ENCODE results near the gene SORCS1.

SORCS1 gene

GRCh38 chr10:106996510-106996909 is 168.0 kb downstream of the SORCS1 start:
- DNase-seq (ENCODE audit: low spot score) (no peak), FAIRE-seq (no peak)

GRCh38 chr10:106992055-106992454 is 172.5 kb downstream of the SORCS1 start:
- FAIRE-seq (no peak), DNase-seq (ENCODE audit: low spot score) (no peak)

GRCh38 chr10:106991091-106991490 is 173.4 kb downstream of the SORCS1 start:
- no peak for FAIRE-seq
- DNase-seq (ENCODE audit: low spot score): no peak

- DNase-seq (ENCODE audit: low spot score) (no peak), FAIRE-seq (no peak)
Observed at GRCh38 chr10:106987362-106987761, 177.1 kb downstream of the SORCS1 start.

DNA sequence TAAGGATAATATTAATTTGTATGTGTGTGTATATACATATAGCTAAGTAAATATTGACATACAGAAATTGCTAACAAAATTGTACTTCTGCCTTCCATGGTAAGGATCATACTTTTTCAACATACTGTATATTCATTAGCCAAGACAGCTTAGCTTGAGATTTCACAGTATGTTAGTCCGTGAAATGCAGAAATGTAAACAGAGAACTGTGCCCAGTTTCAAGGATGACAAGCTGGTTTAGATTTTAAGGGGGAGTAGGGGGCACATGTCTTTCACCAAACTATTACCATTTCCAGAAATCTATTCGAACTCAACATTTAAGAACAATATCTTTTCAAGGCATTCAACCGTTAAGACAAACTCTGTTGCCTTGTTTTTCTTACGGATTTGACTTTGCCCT is 182.2 kb downstream of the SORCS1 start:
- FAIRE-seq (no peak), DNase-seq (ENCODE audit: low spot score) (no peak)

- no peak for DNase-seq (ENCODE audit: low spot score)
- FAIRE-seq: no peak
Observed at GRCh38 chr10:106981452-106982075, 182.9 kb downstream of the SORCS1 start.

GRCh38 chr10:106980495-106981451 is 183.7 kb downstream of the SORCS1 start:
- no peak for DNase-seq (ENCODE audit: low spot score)
- FAIRE-seq: no peak

DNA sequence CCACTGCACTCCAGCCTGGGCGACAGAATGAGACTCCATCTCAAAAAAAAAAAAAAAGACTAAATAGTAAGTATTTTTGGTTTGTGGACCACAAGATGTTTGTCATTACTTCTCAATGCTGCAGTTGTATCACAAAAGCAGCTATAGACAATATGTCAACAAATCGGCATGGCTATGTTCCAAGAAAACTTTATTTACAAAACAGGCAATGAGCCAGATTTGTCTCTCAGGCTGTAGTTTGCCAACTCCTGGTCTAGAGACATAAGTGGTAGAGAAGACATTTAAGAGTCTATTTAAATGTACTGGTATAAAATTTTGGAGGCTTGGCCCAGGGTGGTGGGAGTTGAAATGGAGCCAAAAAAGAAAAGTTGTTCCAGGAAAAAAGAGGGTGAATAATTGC is 185.8 kb downstream of the SORCS1 start:
- FAIRE-seq (no peak), DNase-seq (ENCODE audit: low spot score) (no peak)

DNA sequence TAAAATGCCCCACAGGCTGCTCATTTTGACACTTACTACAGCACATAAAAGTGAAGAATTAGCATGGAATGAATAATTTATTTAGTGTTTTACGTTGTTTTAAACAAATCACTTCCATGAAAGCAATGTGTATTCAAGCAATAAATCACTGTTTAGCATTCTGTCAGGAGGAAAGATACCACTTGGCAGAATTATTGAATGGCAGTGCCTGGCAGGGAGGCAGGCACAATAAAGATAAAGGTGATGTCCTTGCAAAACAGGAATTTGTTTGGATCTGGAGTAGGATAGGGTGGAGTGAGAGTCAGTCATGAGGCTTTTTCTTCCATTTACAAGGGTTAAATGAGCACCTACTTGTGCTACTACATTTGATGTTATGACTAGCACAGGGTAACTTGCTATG is 190.8 kb downstream of the SORCS1 start:
- no peak for FAIRE-seq

DNA sequence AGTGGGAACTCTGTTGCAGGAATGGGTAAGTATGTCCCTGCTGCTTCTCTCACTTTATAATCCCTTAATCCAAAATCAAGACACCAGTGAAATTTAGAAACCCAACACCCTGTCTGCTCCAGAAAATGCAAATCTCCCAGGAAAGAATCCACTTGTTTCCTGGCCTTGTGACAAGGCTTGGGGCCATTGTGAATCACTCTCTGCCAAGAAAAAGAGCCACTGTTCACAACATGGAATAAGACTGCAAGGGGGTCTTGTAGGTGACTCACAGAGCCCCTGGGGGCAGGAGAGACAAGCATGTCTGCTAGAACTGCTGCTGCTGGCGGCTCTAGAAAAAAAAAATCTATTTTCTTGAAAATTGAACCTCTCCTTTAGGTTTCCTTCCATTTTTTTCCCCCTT is 191.2 kb downstream of the SORCS1 start:
- no peak for DNase-seq (ENCODE audit: low spot score)
- no peak for FAIRE-seq

More for the DNA sequence above, 190.8 kb downstream of the SORCS1 start:
- DNase-seq (ENCODE audit: low spot score): no peak

GRCh38 chr10:106972381-106972780 is 192.1 kb downstream of the SORCS1 start:
- no peak for DNase-seq (ENCODE audit: low spot score)
- FAIRE-seq: no peak

- FAIRE-seq (no peak), DNase-seq (ENCODE audit: low spot score) (no peak)
Observed at GRCh38 chr10:106971411-106971831, 193.1 kb downstream of the SORCS1 start.

DNA sequence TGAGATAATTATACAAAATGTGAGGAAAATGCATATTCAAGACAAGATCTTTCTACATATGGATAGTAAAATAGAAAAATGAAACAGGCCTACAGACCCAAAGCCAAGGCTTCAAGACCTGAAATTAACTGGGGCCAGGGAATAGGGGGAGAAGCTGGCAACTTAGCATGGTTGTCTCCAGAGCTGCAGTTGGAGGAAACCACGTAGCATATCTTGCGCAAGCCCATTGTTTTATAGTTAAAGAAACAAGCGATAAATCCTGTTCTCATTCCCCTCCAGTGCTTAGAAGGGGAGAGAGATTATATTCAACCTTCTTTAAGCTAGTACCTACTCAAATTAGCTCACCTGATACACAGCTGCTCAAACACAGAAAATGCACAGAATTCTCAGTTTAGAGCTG is 197.1 kb downstream of the SORCS1 start:
- DNase-seq (ENCODE audit: low spot score) (no peak), FAIRE-seq (no peak)

GRCh38 chr10:106960812-106961211 is 203.7 kb downstream of the SORCS1 start:
- FAIRE-seq (no peak), DNase-seq (ENCODE audit: low spot score) (no peak)

- no peak for DNase-seq (ENCODE audit: low spot score)
- no peak for FAIRE-seq
Observed at GRCh38 chr10:106959521-106959920, 205.0 kb downstream of the SORCS1 start.

DNA sequence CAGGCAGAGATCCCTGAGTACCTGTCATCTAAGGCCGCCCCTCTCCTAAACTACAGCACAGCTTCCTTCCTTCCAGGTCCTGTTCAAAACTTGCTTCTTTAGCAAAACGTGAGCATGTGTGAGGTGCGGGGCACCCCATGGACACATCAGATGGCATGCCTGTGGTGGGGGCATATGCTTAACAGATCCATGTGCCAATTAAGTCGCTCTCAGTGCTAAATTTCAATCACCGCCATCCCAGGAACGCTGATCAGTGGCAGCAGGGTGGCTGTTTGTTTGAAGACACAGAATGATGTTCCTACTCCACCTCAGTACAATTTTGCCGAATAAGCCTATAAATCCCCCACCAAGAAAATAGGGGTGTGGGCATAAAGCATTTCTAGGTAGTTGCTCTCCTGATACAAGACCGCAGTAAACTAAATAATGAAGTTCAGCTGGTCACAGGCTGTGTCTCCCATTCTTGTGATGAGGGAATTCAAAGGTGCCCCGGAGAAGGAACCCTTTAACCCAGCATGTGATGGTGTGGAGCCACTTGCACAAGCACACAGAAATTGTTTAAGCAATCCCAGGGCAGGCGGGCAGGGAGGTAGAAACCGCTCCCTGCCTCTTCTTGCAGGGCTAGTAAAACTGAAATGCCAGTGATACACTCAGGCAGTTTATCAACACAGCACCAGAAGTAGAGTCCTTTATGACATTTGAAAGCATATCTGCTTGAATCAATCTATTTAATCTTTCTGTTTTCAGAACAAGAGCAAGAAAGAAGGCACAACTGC is 205.7 kb downstream of the SORCS1 start:
- FAIRE-seq: no peak
- no peak for DNase-seq (ENCODE audit: low spot score)

GRCh38 chr10:106957823-106958588 is 206.5 kb downstream of the SORCS1 start:
- DNase-seq (ENCODE audit: low spot score): no peak
- FAIRE-seq: no peak

DNA sequence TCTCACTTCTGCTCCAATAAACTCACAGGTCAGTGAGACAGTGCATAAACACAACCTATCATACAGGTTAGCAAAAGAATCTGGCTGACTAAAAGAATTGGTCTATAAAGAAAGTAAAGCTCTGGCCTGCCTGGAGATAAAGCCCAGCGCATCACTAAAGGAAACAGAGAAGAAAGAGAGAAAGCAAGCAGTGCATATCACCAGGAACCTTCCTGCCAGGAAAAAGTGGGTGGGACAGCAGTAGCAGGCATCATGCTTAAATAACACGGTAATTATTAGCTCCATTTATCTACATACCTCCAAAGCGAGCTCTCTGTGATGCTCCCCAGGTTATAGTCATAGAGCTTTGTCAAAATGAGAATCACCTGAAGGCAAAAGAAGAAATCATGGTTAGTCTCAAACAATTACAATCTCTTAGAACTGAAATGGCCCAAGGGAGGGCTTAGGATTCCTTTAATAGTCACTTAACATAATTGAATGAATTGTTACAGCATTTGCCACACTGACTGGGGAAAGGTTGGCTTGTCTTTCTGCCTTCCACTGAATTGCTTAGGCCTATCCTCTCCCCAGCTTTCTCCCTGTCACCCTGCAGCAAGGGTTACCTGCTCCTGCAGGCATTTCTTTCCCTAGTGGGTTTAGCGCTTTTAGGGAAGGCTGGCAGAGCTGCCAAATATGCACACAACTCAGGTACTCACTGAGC is 208.1 kb downstream of the SORCS1 start:
- FAIRE-seq (no peak), DNase-seq (ENCODE audit: low spot score) (no peak)

GRCh38 chr10:106955133-106955532 is 209.4 kb downstream of the SORCS1 start:
- DNase-seq (ENCODE audit: low spot score): no peak
- no peak for FAIRE-seq

DNA sequence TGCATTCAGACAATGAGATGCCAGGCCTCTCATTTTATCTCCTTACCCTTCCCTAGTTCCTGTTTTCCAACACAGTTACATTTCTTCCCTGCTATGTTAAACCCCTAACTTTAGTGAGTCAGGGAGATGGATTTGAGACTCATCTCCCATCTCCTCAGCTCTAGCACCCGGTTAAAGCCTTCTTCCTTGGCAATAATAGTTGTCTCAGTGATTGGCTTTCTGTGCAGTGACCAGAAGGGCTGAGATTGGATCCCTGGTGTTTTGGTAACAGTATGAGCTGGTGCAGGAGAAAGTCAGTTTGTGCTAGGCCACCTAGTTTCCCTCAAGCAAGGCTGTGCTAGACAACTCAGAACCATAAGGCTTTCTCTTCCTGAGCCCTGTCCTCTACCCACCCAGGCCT is 212.5 kb downstream of the SORCS1 start:
- FAIRE-seq: no peak
- no peak for DNase-seq (ENCODE audit: low spot score)

Data from RCC 7860 (cell line).